IMR-90 (cell line): ENCODE measurements around the gene KNCN. TPM values are rescaled to one million over a fixed set of nuclear protein-coding genes. Genes with fewer than 3 reads are reported as not detected.

Experiments
- ATAC-seq: fragments of 200-7000 bp; cut with Tn5 transposase; 2 replicates; pipeline ENCODE4 v1.9.1; 2020; ENCODE audit warnings: low read depth, mild to moderate bottlenecking, moderate library complexity
- Bru-seq: library from RNA; stranded (reverse); fragments of 400-500 nt; gene quantifications from one replicate; lab custom pipeline; 2021; lab: Mats Ljungman, UMichigan
- BruChase-seq, 2 experiments: library from RNA; stranded (reverse); fragments of 400-500 nt; gene quantifications; one replicate each; lab custom pipeline; 2021; lab: Mats Ljungman, UMichigan
- BruUV-seq: library from RNA; stranded (reverse); fragments of 400-500 nt; replicated peaks from 2 replicates; lab custom pipeline; 2021; lab: Mats Ljungman, UMichigan
- CTCF ChIA-PET: fragments of 300-600 bp; formaldehyde crosslinking; extraction: SDS; loops from one replicate; lab custom pipeline; 2021; ENCODE audit warnings: antibody characterized with exemption; lab: Yijun Ruan, JAX
- POLR2A ChIA-PET: fragments of 300-600 bp; sonication (Branson Sonifier 250); formaldehyde crosslinking; loops from one replicate; lab custom pipeline; 2022; ENCODE audit warnings: antibody characterized with exemption; ENCODE audit not compliant: unreplicated experiment; lab: Charles Lee
- DNase-seq: peaks from one replicate; pipeline ENCODE4 v3.0.0; 2013
- H2AFZ ChIP-seq: replicated peaks from 2 replicates; pipeline ENCODE3; 2013; ENCODE audit warnings: low read length, mild to moderate bottlenecking; ENCODE audit not compliant: poor library complexity
- H2AK5ac ChIP-seq: 2 replicates; pipeline ENCODE4 v1.6.1; 2013; ENCODE audit warnings: low read depth, low read length, inconsistent platforms
- H2AK9ac ChIP-seq: replicated peaks from 2 replicates; pipeline ENCODE3; 2013; ENCODE audit warnings: mild to moderate bottlenecking, low read depth, low read length, moderate library complexity; ENCODE audit not compliant: poor library complexity
- H2BK120ac ChIP-seq: 2 replicates; pipeline ENCODE4 v1.6.1; 2013; ENCODE audit warnings: low read depth, low read length, inconsistent platforms
- H2BK15ac ChIP-seq: 3 replicates; pipeline ENCODE4 v1.6.1; 2013; ENCODE audit warnings: low read depth, low read length, inconsistent platforms
- H2BK20ac ChIP-seq: 2 replicates; pipeline ENCODE4 v1.6.1; 2013; ENCODE audit warnings: low read depth, mild to moderate bottlenecking, inconsistent platforms, low read length, moderate library complexity
- H2BK5ac ChIP-seq: 2 replicates; pipeline ENCODE4 v1.6.1; 2013; ENCODE audit warnings: mild to moderate bottlenecking, low read depth, low read length, inconsistent platforms; ENCODE audit not compliant: poor library complexity, severe bottlenecking
- H3K14ac ChIP-seq: replicated peaks from 2 replicates; pipeline ENCODE4 v1.6.1; 2013; ENCODE audit warnings: low read depth, low read length, inconsistent platforms
- H3K18ac ChIP-seq: 2 replicates; pipeline ENCODE4 v1.6.1; 2013; ENCODE audit warnings: low read depth, low read length, control low read depth
- H3K23ac ChIP-seq: 2 replicates; pipeline ENCODE4 v1.6.1; 2013; ENCODE audit warnings: low read depth, low read length, inconsistent platforms
- H3K27ac ChIP-seq: 2 replicates; pipeline ENCODE4 v1.5.1; 2013; ENCODE audit warnings: mild to moderate bottlenecking, control low read depth, low read length; ENCODE audit not compliant: insufficient read depth
- H3K27me3 ChIP-seq: 2 replicates; pipeline ENCODE4 v1.6.1; 2013; ENCODE audit warnings: low read length; ENCODE audit not compliant: control insufficient read depth, insufficient read depth
- H3K36me3 ChIP-seq: 2 replicates; pipeline ENCODE4 v1.6.1; 2013; ENCODE audit warnings: low read length, mixed read lengths; ENCODE audit not compliant: control insufficient read depth, insufficient read depth
- H3K4ac ChIP-seq: 2 replicates; pipeline ENCODE4 v1.6.1; 2013; ENCODE audit warnings: low read depth, low read length, inconsistent platforms
- H3K4me1 ChIP-seq: 2 replicates; pipeline ENCODE4 v1.6.1; 2013; ENCODE audit warnings: low read length, mixed read lengths; ENCODE audit not compliant: control insufficient read depth, insufficient read depth
- H3K4me2 ChIP-seq: 2 replicates; pipeline ENCODE4 v1.6.1; 2013; ENCODE audit warnings: low read depth, mild to moderate bottlenecking, control low read depth, low read length, moderate library complexity
- H3K4me3 ChIP-seq: 2 replicates; pipeline ENCODE4 v1.5.1; 2013; ENCODE audit warnings: low read depth, mild to moderate bottlenecking, control low read depth, low read length, moderate library complexity; ENCODE audit not compliant: insufficient read depth
- H3K56ac ChIP-seq: 2 replicates; pipeline ENCODE4 v1.6.1; 2013; ENCODE audit warnings: low read length, inconsistent platforms; ENCODE audit not compliant: insufficient read depth; ENCODE audit errors: extremely low read depth
- H3K79me1 ChIP-seq, 2 experiments: 2 replicates each; pipeline ENCODE4 v1.6.1; 2013; ENCODE audit warnings: low read length in 2 of 2, inconsistent platforms in 1 of 2, low read depth in 1 of 2
- H3K9ac ChIP-seq: 2 replicates; pipeline ENCODE4 v1.6.1; 2013; ENCODE audit warnings: low read depth, low read length, control low read depth
- H3K9me1 ChIP-seq: 2 replicates; pipeline ENCODE4 v1.6.1; 2013; ENCODE audit warnings: low read length, inconsistent platforms; ENCODE audit not compliant: insufficient read depth
- H3K9me3 ChIP-seq: 2 replicates; pipeline ENCODE4 v1.6.1; 2013; ENCODE audit warnings: low read length; ENCODE audit not compliant: control insufficient read depth, insufficient read depth
- H4K20me1 ChIP-seq: 2 replicates; pipeline ENCODE4 v1.6.1; 2013; ENCODE audit warnings: low read length, inconsistent platforms; ENCODE audit not compliant: insufficient read depth
- H4K5ac ChIP-seq: 2 replicates; pipeline ENCODE4 v1.6.1; 2013; ENCODE audit warnings: mild to moderate bottlenecking, low read depth, low read length, control low read depth
- H4K8ac ChIP-seq, 2 experiments: 2 replicates each; pipeline ENCODE4 v1.6.1; 2013; ENCODE audit warnings: low read depth in 2 of 2, low read length in 2 of 2, control low read depth in 1 of 2, inconsistent platforms in 1 of 2
- H4K91ac ChIP-seq: 2 replicates; pipeline ENCODE4 v1.6.1; 2013; ENCODE audit warnings: low read depth, low read length, inconsistent platforms; ENCODE audit not compliant: insufficient read depth
- BHLHE40 ChIP-seq: fragments of 150-350 bp; IDR thresholded peaks from 2 replicates; pipeline ENCODE4 v1.6.1; 2016; ENCODE audit warnings: mild to moderate bottlenecking, low read depth, low read length
- CEBPB ChIP-seq: IDR thresholded peaks from 2 replicates; pipeline ENCODE4 v1.6.1; 2012; ENCODE audit warnings: low read depth, low read length, improper control_type of control experiment
- CHD1 ChIP-seq: IDR thresholded peaks from 2 replicates; pipeline ENCODE4 v1.6.1; 2012; ENCODE audit warnings: low read depth, low read length, improper control_type of control experiment
- FOS ChIP-seq: fragments of 150-350 bp; IDR thresholded peaks from 2 replicates; pipeline ENCODE4 v1.6.1; 2016; ENCODE audit warnings: low read depth, low read length
- MAFK ChIP-seq: IDR thresholded peaks from 2 replicates; pipeline ENCODE4 v1.6.1; 2012; ENCODE audit warnings: low read depth, low read length, improper control_type of control experiment
- MAZ ChIP-seq: IDR thresholded peaks from 2 replicates; pipeline ENCODE4 v1.6.1; 2012; ENCODE audit warnings: low read depth, mild to moderate bottlenecking, low read length, improper control_type of control experiment, moderate library complexity, borderline replicate concordance
- MXI1 ChIP-seq: IDR thresholded peaks from 2 replicates; pipeline ENCODE4 v1.6.1; 2012; ENCODE audit warnings: low read depth, mild to moderate bottlenecking, low read length, moderate library complexity, borderline replicate concordance
- NFE2L2 ChIP-seq: fragments of 150-350 bp; IDR thresholded peaks from 2 replicates; pipeline ENCODE4 v1.6.1; 2016; ENCODE audit warnings: low read depth, mild to moderate bottlenecking, low read length
- POLR2A ChIP-seq: IDR thresholded peaks from 2 replicates; pipeline ENCODE4 v1.6.1; 2012; ENCODE audit warnings: mild to moderate bottlenecking, low read depth, low read length
- RAD21 ChIP-seq: IDR thresholded peaks from 2 replicates; pipeline ENCODE4 v1.6.1; 2012; ENCODE audit warnings: low read length, improper control_type of control experiment
- RCOR1 ChIP-seq: IDR thresholded peaks from 2 replicates; pipeline ENCODE4 v1.6.1; 2012; ENCODE audit warnings: mild to moderate bottlenecking, low read length, improper control_type of control experiment; ENCODE audit not compliant: insufficient replicate concordance
- RFX5 ChIP-seq: IDR thresholded peaks from 2 replicates; pipeline ENCODE4 v1.8.0; 2012; ENCODE audit warnings: low read depth, mild to moderate bottlenecking, low read length, moderate library complexity
- SMC3 ChIP-seq: fragments of 150-350 bp; IDR thresholded peaks from 2 replicates; pipeline ENCODE4 v1.6.1; 2016; ENCODE audit warnings: low read depth, mild to moderate bottlenecking, antibody characterized with exemption, low read length, moderate library complexity
- WGBS, 2 experiments: methylation state at CpG; one replicate each; pipeline versions ENCODE4 v1.1.5 to v1.1.7; 2013; ENCODE audit warnings: missing lambda C conversion rate in 2 of 2; ENCODE audit not compliant: insufficient read length in 1 of 2; ENCODE audit errors: extremely low coverage in 2 of 2; 5-methylcytosine and 5-hydroxymethylcytosine counted together
- dilution Hi-C: fragments of 300-500 bp; cut with HindIII; formaldehyde crosslinking; loops from one replicate; pipeline ENCODE4 v1.14.3; 2018; ENCODE audit warnings: low sequenced_read_pairs; ENCODE audit not compliant: unreplicated experiment
- in situ Hi-C: fragments of 300-500 bp; cut with MboI; formaldehyde crosslinking; loops from 3 replicates; pipeline ENCODE4 v1.14.3; 2019; ENCODE audit warnings: low sequenced_read_pairs, inconsistent platforms, mixed read lengths
- intact Hi-C: fragments of 100-400 bp; cut with micrococcal nuclease; formaldehyde crosslinking; loops from 2 replicates; pipeline ENCODE4 v1.10.0; 2022
- long read RNA-seq: library from polyadenylated mRNA; unstranded; transcript quantifications from one replicate; pipeline ENCODE4 v2.0.0, GENCODE V29; 2021; ENCODE audit not compliant: unreplicated experiment
- polyA plus RNA-seq, 3 experiments: library from polyadenylated mRNA; depleted of rRNA; stranded (reverse); fragments of >200 nt; gene quantifications; 2 replicates each; pipeline ENCODE4 v1.2.3, GENCODE V29; 2012; ENCODE audit warnings: low replicate concordance in 1 of 3
- total RNA-seq: library from RNA; depleted of rRNA; stranded (reverse); fragments of >200 nt; gene quantifications from 2 replicates; pipeline ENCODE4 v1.2.3, GENCODE V29; 2012; rRNA removed
- TF ChIP-seq, protein P1 (sequence below): fragments of 150-350 bp; IDR thresholded peaks from 2 replicates; pipeline ENCODE4 v1.6.1; 2016; ENCODE audit warnings: low read depth, mild to moderate bottlenecking, low read length, moderate library complexity, borderline replicate concordance
- TF ChIP-seq, protein P2 (sequence below): fragments of 150-350 bp; IDR thresholded peaks from 2 replicates; pipeline ENCODE4 v1.6.1; 2017; ENCODE audit warnings: mild to moderate bottlenecking, antibody characterized with exemption, low read length, low read depth

Gene KNCN
- not detected in 2 replicates for total RNA-seq
- not detected in 2 replicates for polyA plus RNA-seq (2012; rRNA removed)
- not detected in 2 replicates for polyA plus RNA-seq (2012; cell fraction: cytosol; rRNA removed)
- polyA plus RNA-seq (2012; cell fraction: nucleus; rRNA removed; ENCODE audit: low replicate concordance): not detected in 2 replicates
- Bru-seq, nascent RNA: not detected
- BruChase-seq, experiment 1, labeled RNA remaining after a 6-hour chase: not detected
- not detected for BruChase-seq, experiment 2, labeled RNA remaining after a 2-hour chase
- long read RNA-seq: 0 reads

DNA sequence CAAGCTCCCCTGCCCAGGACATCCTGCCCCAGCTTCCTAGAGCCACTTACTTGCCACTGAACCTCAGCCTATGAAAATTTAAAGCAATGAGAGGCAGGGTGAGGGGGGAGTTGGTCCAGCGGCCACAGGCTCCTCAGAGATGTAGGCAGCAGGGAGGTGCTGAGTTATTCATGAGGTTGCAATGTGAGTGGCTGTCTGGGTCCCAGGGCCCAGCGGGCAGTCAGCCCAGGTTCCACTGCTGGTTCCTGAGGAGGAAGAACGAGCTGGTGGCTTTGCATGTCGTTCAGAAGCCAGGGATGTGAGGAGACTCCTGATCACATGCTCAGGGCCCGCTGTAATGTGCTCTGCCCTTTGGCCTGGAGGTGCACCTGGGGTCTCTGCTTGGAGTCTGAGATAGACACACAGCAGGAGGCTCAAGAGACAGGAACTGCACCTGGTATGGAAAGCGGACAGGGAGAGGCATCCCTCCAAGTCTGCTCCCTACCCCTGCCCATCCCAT is at the start of gene KNCN:
Gene KNCN, minus strand, starts transcription at position 51 of the 499 bp plus-strand sequence. CDS start 432 bp downstream, outside the sequence.
- Histone ChIP-seq H3K27ac (no peak within 1 kb of the TSS), H3K56ac (no peak within 1 kb of the TSS)
- POLR2A ChIA-PET: no interaction called here
- TF ChIP-seq, protein P1, sequence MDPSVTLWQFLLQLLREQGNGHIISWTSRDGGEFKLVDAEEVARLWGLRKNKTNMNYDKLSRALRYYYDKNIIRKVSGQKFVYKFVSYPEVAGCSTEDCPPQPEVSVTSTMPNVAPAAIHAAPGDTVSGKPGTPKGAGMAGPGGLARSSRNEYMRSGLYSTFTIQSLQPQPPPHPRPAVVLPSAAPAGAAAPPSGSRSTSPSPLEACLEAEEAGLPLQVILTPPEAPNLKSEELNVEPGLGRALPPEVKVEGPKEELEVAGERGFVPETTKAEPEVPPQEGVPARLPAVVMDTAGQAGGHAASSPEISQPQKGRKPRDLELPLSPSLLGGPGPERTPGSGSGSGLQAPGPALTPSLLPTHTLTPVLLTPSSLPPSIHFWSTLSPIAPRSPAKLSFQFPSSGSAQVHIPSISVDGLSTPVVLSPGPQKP: no peak
- TF ChIP-seq CEBPB (no peak), RCOR1 (no peak), POLR2A (no peak), SMC3 (no peak), BHLHE40 (no peak), RAD21 (no peak), CHD1 (no peak), MAFK (no peak), MXI1 (no peak), NFE2L2 (no peak), FOS (no peak), MAZ (no peak), RFX5 (no peak)
- TF ChIP-seq, protein P2, sequence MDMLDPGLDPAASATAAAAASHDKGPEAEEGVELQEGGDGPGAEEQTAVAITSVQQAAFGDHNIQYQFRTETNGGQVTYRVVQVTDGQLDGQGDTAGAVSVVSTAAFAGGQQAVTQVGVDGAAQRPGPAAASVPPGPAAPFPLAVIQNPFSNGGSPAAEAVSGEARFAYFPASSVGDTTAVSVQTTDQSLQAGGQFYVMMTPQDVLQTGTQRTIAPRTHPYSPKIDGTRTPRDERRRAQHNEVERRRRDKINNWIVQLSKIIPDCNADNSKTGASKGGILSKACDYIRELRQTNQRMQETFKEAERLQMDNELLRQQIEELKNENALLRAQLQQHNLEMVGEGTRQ: no peak

More for the DNA sequence above, at the start of gene KNCN:
- H3K9me3 ChIP-seq: no peaks in the 10 kb centered on the region
- H3K4ac ChIP-seq: no peak within 1 kb of the TSS
- no peak within 1 kb of the TSS; the same call in 1 of the 2 replicates for H3K23ac ChIP-seq
- peaks cover 40% of the 10 kb centered on the region for H3K27me3 ChIP-seq
- no peak for ATAC-seq
- CTCF ChIA-PET: no interaction called here
- H3K18ac ChIP-seq: no peak within 1 kb of the TSS
- H4K91ac ChIP-seq: no peak within 1 kb of the TSS
- H3K79me1 ChIP-seq: no peaks in the 10 kb centered on the region
- dilution Hi-C loops (no loop called here), intact Hi-C loops (no loop called here), in situ Hi-C loops (no loop called here)
- H2BK120ac ChIP-seq: no peak within 1 kb of the TSS
- H3K4me3 ChIP-seq: no peak within 1 kb of the TSS
- no peak within 1 kb of the TSS for H2BK20ac ChIP-seq
- no peak for DNase-seq
- H3K4me1 ChIP-seq: no peaks in the 10 kb centered on the region
- H2AK5ac ChIP-seq: no peak within 1 kb of the TSS
- H3K14ac ChIP-seq: no peak within 1 kb of the TSS
- no peaks in the 10 kb centered on the region for H3K36me3 ChIP-seq
- 60% methylated on average over 1 of the region's 6 CpGs; no CpG with 5 or more reads in 1 of the 2 experiments for WGBS, 2 experiments
- H3K9me1 ChIP-seq: no peaks in the 10 kb centered on the region; the same call in 1 of the 2 replicates
- no TSS peak for BruUV-seq
- no peak within 1 kb of the TSS for H4K8ac ChIP-seq
- no peak within 1 kb of the TSS for H3K4me2 ChIP-seq
- H4K20me1 ChIP-seq: no peaks in the 10 kb centered on the region
- no peak within 1 kb of the TSS for H2AK9ac ChIP-seq
- H2AFZ ChIP-seq: no peak within 1 kb of the TSS
- no peak within 1 kb of the TSS for H3K9ac ChIP-seq
- H4K5ac ChIP-seq: no peak within 1 kb of the TSS
- H2BK5ac ChIP-seq: no peak within 1 kb of the TSS
- H2BK15ac ChIP-seq: no peak within 1 kb of the TSS
